Liver (tissue), 9 donors: Measurements from ENCODE around the gene SQOR. TPM values are rescaled to one million over a fixed set of nuclear protein-coding genes. Genes with fewer than 3 reads are reported as not detected.

Source experiments
- DNase-seq: peaks from one replicate; pipeline ENCODE4 v3.0.0-alpha.2; 2017; ENCODE audit warnings: low spot score
- H3K27ac ChIP-seq, 2 donors: one replicate each; pipeline ENCODE4 v1.7.0; 2013; ENCODE audit warnings: inconsistent platforms in 2 of 2, low read length in 2 of 2, control low read depth in 1 of 2, low read depth in 1 of 2, mild to moderate bottlenecking in 1 of 2
- H3K27me3 ChIP-seq, 4 donors: one replicate each; pipeline versions ENCODE4 v1.6.1 to v1.7.0; 2013; ENCODE audit warnings: low read length in 3 of 4, inconsistent platforms in 1 of 4, mild to moderate bottlenecking in 1 of 4, moderate library complexity in 1 of 4; ENCODE audit not compliant: control insufficient read depth in 4 of 4, insufficient read depth in 4 of 4
- H3K36me3 ChIP-seq, 4 donors: one replicate each; pipeline versions ENCODE4 v1.6.1 to v1.7.0; 2013; ENCODE audit warnings: low read length in 3 of 4, mild to moderate bottlenecking in 3 of 4, low read depth in 1 of 4, moderate library complexity in 1 of 4; ENCODE audit not compliant: control insufficient read depth in 4 of 4, insufficient read depth in 3 of 4
- H3K4me1 ChIP-seq, 4 donors: one replicate each; pipeline versions ENCODE4 v1.6.1 to v1.7.0; 2013; ENCODE audit warnings: low read length in 3 of 4, mild to moderate bottlenecking in 3 of 4, moderate library complexity in 1 of 4; ENCODE audit not compliant: control insufficient read depth in 4 of 4, insufficient read depth in 4 of 4
- H3K4me3 ChIP-seq, 3 donors: one replicate each; pipeline versions ENCODE4 v1.6.1 to v1.7.0; 2013; ENCODE audit warnings: low read length in 3 of 3, control low read depth in 1 of 3, low read depth in 1 of 3, mild to moderate bottlenecking in 1 of 3
- H3K9ac ChIP-seq, 2 donors: one replicate each; pipeline ENCODE4 v1.7.0; 2013; ENCODE audit warnings: low read length in 2 of 2, mild to moderate bottlenecking in 2 of 2, moderate library complexity in 2 of 2, control low read depth in 1 of 2, low read depth in 1 of 2
- H3K9me3 ChIP-seq, 4 donors: one replicate each; pipeline versions ENCODE4 v1.6.1 to v1.7.0; 2013; ENCODE audit warnings: low read length in 3 of 4; ENCODE audit not compliant: control insufficient read depth in 4 of 4
- EGR1 ChIP-seq, 2 donors: IDR thresholded peaks; 2 replicates each; pipeline ENCODE4 v1.6.1; 2016 to 2018; ENCODE audit warnings: antibody characterized with exemption in 2 of 2, low read depth in 2 of 2
- FOXA1 ChIP-seq: IDR thresholded peaks from 2 replicates; pipeline ENCODE4 v1.6.1; 2016; ENCODE audit warnings: antibody characterized with exemption
- GABPA ChIP-seq, 2 donors: IDR thresholded peaks in 1 of 2; conservative IDR thresholded peaks in 1 of 2; 2 replicates each; pipeline ENCODE4 v1.6.1; 2016; ENCODE audit warnings: antibody characterized with exemption in 2 of 2, mild to moderate bottlenecking in 1 of 2, moderate library complexity in 1 of 2
- HNF4A ChIP-seq, 2 donors: conservative IDR thresholded peaks; 2 replicates each; pipeline ENCODE4 v1.6.1; 2016; ENCODE audit warnings: antibody characterized with exemption in 2 of 2, mild to moderate bottlenecking in 2 of 2
- HNF4G ChIP-seq: IDR thresholded peaks from 2 replicates; pipeline ENCODE4 v1.6.1; 2016; ENCODE audit warnings: antibody characterized with exemption
- RAD21 ChIP-seq, 2 donors: IDR thresholded peaks; 2 replicates each; pipeline ENCODE4 v1.6.1; 2016; ENCODE audit warnings: antibody characterized with exemption in 2 of 2, mild to moderate bottlenecking in 2 of 2
- RXRA ChIP-seq, 2 donors: IDR thresholded peaks; 2 replicates each; pipeline ENCODE4 v1.6.1; 2017 to 2018; ENCODE audit warnings: antibody characterized with exemption in 2 of 2, mild to moderate bottlenecking in 1 of 2
- TAF1 ChIP-seq: conservative IDR thresholded peaks from 2 replicates; pipeline ENCODE4 v1.6.1; 2016; ENCODE audit warnings: antibody characterized with exemption, mild to moderate bottlenecking
- WGBS: extraction: QIAGEN DNeasy Blood & Tissue Kit; methylation state at CpG from one replicate; pipeline ENCODE4 v1.1.7; 2013; 5-methylcytosine and 5-hydroxymethylcytosine counted together
- polyA plus RNA-seq, 2 donors: library from polyadenylated mRNA; stranded (reverse) in 1 of 2; unstranded in 1 of 2; fragments of 200-250 nt in 1 of 2; fragments of >200 nt in 1 of 2; fragmentation: Nextera tagmentation in 1 of 2; extraction: Ambion mirVana in 1 of 2; gene quantifications; one replicate each; pipeline versions ENCODE4 v1.2.1 to v1.2.3, GENCODE V29; 2013 to 2015
- total RNA-seq, 2 donors: library from RNA; depleted of rRNA; stranded (reverse); fragments of >200 nt; gene quantifications; one replicate each; pipeline ENCODE4 v1.2.3, GENCODE V29; 2014
- TF ChIP-seq, protein P1 (sequence below): IDR thresholded peaks from 2 replicates; pipeline ENCODE4 v1.6.1; 2016; ENCODE audit warnings: antibody characterized with exemption
- TF ChIP-seq, protein P2 (sequence below): IDR thresholded peaks from 2 replicates; pipeline ENCODE4 v1.6.1; 2016; ENCODE audit warnings: antibody characterized with exemption
- TF ChIP-seq, protein P3 (sequence below): IDR thresholded peaks from 2 replicates; pipeline ENCODE4 v1.6.1; 2016; ENCODE audit warnings: antibody characterized with exemption, mild to moderate bottlenecking
- donor health status: healthy.
- donor health status: healthy.
- donor health status: healthy.
- donor health status: healthy.
- donor health status: healthy.

The SQOR gene
- total and polyA plus RNA-seq, 4 donors = 29.6 to 41.7 (median 35.1) TPM

DNA sequence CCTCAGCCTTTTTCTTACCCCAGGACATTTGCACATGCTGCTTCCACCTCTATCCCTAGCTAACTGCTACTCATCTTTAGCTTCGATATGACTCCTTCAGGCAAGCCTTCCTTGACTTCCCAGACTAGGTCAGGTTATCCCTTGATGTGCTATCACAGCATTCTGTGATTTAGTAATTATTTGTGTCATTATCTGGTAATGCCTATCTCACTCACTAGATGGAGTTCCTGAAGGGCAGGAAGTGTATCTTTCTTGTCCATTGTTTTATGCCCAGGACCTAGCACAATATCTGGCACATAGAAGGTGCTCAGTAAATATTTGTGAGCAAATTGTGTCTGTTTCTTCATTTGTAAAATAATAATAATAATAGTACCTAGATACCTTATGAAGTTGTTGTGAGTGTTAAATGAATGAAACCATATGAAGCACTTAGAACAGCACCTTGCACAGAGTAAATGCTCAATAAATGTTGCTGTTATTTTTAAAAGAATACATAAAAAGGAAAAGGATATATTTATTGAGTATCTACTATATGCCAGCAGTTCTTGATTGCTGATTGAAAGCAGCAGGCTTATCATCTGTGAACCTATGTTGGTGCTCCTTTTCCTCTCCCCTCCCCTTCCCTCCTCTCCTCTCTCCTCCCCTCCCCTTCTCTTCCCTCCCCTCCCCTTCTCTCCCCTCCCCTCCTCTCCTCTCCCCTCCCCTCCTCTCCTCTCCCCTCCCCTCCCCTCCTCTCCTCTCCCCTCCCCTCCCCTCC is 31.5 kb downstream of the SQOR start:
- Histone ChIP-seq H3K27ac (no peak overlapping the region), H3K27me3 (no peaks in the 10 kb centered on the region), H3K4me1 (peaks cover 0 to 4% (median 3%) of the 10 kb centered on the region in 4 donors), H3K4me3 (no peak overlapping the region), H3K9me3 (no peaks in the 10 kb centered on the region), H3K9ac (no peak overlapping the region), H3K36me3 (peaks cover 3 to 47% (median 34%) of the 10 kb centered on the region in 4 donors)
- TF ChIP-seq, protein P1, sequence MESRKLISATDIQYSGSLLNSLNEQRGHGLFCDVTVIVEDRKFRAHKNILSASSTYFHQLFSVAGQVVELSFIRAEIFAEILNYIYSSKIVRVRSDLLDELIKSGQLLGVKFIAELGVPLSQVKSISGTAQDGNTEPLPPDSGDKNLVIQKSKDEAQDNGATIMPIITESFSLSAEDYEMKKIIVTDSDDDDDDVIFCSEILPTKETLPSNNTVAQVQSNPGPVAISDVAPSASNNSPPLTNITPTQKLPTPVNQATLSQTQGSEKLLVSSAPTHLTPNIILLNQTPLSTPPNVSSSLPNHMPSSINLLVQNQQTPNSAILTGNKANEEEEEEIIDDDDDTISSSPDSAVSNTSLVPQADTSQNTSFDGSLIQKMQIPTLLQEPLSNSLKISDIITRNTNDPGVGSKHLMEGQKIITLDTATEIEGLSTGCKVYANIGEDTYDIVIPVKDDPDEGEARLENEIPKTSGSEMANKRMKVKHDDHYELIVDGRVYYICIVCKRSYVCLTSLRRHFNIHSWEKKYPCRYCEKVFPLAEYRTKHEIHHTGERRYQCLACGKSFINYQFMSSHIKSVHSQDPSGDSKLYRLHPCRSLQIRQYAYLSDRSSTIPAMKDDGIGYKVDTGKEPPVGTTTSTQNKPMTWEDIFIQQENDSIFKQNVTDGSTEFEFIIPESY = no peak
- TF ChIP-seq RAD21 (IDR thresholded peaks at IDR 0.05) = peak in 1 of 2 donors; percentile 6
- 99% methylated on average over 1 of the region's 1 CpG for WGBS
- DNase-seq = no peak

DNA sequence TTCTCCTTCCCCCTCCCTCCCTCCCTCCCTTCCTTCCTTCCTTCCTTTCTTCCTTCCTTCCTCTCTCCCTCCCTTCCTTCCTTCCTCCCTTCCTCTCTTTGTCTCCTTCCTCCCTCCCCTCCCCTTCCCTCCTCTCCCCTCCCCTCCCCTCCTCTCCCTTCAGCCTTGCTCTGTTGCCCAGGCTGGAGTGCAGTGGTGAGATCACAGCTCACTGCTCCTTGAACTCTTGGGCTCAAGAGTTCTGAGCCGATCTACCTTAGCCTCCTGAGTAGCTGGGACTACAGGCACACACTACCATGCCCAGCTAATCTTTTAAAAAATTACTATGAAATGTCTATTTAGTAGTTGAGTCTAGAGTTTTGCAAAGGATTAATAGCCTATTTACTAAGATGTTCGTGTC is 32.2 kb downstream of the SQOR start:
- H3K27me3 ChIP-seq = no peaks in the 10 kb centered on the region
- TF ChIP-seq, protein P2, sequence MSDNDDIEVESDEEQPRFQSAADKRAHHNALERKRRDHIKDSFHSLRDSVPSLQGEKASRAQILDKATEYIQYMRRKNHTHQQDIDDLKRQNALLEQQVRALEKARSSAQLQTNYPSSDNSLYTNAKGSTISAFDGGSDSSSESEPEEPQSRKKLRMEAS = no peak
- TF ChIP-seq RXRA (IDR thresholded peaks at IDR 0.05) (no peak), HNF4A (conservative IDR thresholded peaks at IDR 0.05) (no peak), GABPA (IDR thresholded peaks at IDR 0.05 in 1 of 2, conservative IDR thresholded peaks at IDR 0.05 in 1 of 2) (no peak), EGR1 (IDR thresholded peaks at IDR 0.05; ENCODE audit: low read depth in 2 of 2) (no peak), RAD21 (IDR thresholded peaks at IDR 0.05) (no peak), TAF1 (no peak), HNF4G (no peak), FOXA1 (no peak)
- TF ChIP-seq, protein P3, sequence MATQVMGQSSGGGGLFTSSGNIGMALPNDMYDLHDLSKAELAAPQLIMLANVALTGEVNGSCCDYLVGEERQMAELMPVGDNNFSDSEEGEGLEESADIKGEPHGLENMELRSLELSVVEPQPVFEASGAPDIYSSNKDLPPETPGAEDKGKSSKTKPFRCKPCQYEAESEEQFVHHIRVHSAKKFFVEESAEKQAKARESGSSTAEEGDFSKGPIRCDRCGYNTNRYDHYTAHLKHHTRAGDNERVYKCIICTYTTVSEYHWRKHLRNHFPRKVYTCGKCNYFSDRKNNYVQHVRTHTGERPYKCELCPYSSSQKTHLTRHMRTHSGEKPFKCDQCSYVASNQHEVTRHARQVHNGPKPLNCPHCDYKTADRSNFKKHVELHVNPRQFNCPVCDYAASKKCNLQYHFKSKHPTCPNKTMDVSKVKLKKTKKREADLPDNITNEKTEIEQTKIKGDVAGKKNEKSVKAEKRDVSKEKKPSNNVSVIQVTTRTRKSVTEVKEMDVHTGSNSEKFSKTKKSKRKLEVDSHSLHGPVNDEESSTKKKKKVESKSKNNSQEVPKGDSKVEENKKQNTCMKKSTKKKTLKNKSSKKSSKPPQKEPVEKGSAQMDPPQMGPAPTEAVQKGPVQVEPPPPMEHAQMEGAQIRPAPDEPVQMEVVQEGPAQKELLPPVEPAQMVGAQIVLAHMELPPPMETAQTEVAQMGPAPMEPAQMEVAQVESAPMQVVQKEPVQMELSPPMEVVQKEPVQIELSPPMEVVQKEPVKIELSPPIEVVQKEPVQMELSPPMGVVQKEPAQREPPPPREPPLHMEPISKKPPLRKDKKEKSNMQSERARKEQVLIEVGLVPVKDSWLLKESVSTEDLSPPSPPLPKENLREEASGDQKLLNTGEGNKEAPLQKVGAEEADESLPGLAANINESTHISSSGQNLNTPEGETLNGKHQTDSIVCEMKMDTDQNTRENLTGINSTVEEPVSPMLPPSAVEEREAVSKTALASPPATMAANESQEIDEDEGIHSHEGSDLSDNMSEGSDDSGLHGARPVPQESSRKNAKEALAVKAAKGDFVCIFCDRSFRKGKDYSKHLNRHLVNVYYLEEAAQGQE = no peak
- TF ChIP-seq, protein P1 = no peak
- peaks cover 0 to 4% (median 3%) of the 10 kb centered on the region in 4 donors for H3K4me1 ChIP-seq
- H3K36me3 ChIP-seq = peaks cover 7 to 48% (median 31%) of the 10 kb centered on the region in 4 donors
- no peak overlapping the region for H3K4me3 ChIP-seq
- no peak overlapping the region for H3K27ac ChIP-seq
- DNase-seq = no peak
- 92% methylated on average over 2 of the region's 2 CpGs for WGBS
- no peaks in the 10 kb centered on the region for H3K9me3 ChIP-seq
- no peak overlapping the region for H3K9ac ChIP-seq
